ENCODE measurements around the gene UGT2A3.

DNA sequence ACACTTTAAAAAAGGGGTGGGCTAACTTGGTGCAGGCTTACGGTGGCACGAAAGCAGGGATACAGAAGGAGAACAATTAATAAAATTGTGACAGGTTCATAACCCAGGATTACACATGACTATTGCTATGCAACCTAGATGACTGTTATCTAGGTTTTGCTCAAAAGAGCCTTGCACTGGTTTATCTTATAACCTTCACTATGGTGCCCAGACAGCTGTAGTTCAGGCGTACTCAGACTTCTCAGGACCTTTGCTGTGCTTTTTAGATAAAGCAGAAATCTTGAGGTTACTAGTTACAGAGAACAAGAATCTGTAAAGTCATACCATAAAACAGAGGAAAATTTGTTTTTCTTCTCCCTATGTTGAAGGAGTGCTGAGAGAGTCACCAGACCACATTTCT is 44.4 kb downstream of the UGT2A3 start:
- TF ChIP-seq FOXK1 (CRISPR knock-in tag; IDR thresholded peaks at IDR 0.05) (no peak), HMGXB4 (CRISPR knock-in tag; IDR thresholded peaks at IDR 0.05) (no peak), SMAD3 (CRISPR knock-in tag; IDR thresholded peaks at IDR 0.05; ENCODE audit: borderline replicate concordance) (no peak), TEAD1 (CRISPR knock-in tag; IDR thresholded peaks at IDR 0.05) (no peak), AFF4 (CRISPR knock-in tag; IDR thresholded peaks at IDR 0.05; ENCODE audit: borderline replicate concordance) (no peak), ZNF232 (CRISPR knock-in tag; IDR thresholded peaks at IDR 0.05) (no peak), ZNF425 (CRISPR knock-in tag; conservative IDR thresholded peaks at IDR 0.05) (no peak), PRDM15 (CRISPR knock-in tag; IDR thresholded peaks at IDR 0.05) (no peak), CREB1 (CRISPR knock-in tag; IDR thresholded peaks at IDR 0.05) (no peak)
- TF ChIP-seq, protein P1, sequence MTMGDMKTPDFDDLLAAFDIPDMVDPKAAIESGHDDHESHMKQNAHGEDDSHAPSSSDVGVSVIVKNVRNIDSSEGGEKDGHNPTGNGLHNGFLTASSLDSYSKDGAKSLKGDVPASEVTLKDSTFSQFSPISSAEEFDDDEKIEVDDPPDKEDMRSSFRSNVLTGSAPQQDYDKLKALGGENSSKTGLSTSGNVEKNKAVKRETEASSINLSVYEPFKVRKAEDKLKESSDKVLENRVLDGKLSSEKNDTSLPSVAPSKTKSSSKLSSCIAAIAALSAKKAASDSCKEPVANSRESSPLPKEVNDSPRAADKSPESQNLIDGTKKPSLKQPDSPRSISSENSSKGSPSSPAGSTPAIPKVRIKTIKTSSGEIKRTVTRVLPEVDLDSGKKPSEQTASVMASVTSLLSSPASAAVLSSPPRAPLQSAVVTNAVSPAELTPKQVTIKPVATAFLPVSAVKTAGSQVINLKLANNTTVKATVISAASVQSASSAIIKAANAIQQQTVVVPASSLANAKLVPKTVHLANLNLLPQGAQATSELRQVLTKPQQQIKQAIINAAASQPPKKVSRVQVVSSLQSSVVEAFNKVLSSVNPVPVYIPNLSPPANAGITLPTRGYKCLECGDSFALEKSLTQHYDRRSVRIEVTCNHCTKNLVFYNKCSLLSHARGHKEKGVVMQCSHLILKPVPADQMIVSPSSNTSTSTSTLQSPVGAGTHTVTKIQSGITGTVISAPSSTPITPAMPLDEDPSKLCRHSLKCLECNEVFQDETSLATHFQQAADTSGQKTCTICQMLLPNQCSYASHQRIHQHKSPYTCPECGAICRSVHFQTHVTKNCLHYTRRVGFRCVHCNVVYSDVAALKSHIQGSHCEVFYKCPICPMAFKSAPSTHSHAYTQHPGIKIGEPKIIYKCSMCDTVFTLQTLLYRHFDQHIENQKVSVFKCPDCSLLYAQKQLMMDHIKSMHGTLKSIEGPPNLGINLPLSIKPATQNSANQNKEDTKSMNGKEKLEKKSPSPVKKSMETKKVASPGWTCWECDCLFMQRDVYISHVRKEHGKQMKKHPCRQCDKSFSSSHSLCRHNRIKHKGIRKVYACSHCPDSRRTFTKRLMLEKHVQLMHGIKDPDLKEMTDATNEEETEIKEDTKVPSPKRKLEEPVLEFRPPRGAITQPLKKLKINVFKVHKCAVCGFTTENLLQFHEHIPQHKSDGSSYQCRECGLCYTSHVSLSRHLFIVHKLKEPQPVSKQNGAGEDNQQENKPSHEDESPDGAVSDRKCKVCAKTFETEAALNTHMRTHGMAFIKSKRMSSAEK (CRISPR knock-in tag; IDR thresholded peaks at IDR 0.05; ENCODE audit: borderline replicate concordance), result no peak
- TF ChIP-seq, protein P2, sequence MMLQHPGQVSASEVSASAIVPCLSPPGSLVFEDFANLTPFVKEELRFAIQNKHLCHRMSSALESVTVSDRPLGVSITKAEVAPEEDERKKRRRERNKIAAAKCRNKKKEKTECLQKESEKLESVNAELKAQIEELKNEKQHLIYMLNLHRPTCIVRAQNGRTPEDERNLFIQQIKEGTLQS (CRISPR knock-in tag; conservative IDR thresholded peaks at IDR 0.05), result no peak
- TF ChIP-seq, protein P3, sequence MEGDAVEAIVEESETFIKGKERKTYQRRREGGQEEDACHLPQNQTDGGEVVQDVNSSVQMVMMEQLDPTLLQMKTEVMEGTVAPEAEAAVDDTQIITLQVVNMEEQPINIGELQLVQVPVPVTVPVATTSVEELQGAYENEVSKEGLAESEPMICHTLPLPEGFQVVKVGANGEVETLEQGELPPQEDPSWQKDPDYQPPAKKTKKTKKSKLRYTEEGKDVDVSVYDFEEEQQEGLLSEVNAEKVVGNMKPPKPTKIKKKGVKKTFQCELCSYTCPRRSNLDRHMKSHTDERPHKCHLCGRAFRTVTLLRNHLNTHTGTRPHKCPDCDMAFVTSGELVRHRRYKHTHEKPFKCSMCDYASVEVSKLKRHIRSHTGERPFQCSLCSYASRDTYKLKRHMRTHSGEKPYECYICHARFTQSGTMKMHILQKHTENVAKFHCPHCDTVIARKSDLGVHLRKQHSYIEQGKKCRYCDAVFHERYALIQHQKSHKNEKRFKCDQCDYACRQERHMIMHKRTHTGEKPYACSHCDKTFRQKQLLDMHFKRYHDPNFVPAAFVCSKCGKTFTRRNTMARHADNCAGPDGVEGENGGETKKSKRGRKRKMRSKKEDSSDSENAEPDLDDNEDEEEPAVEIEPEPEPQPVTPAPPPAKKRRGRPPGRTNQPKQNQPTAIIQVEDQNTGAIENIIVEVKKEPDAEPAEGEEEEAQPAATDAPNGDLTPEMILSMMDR (IDR thresholded peaks at IDR 0.05), result no peak

All from WTC11 (cell line).